Neural cell (in vitro differentiated cells): ENCODE results near the gene VIT. TPM values are rescaled to one million over a fixed set of nuclear protein-coding genes. Genes with fewer than 3 reads are reported as not detected.

Source experiments
- H2AFZ ChIP-seq: fragments of 200-600, 300-800 bp; sonication (generic), shearing (Covaris generic); 2 replicates; pipeline ENCODE4 v1.6.0; 2014; ENCODE audit warnings: low read depth, mild to moderate bottlenecking, antibody characterized with exemption, low read length, moderate library complexity
- H3F3A ChIP-seq: fragments of 200-600 bp; shearing (Covaris generic); 2 replicates; pipeline ENCODE4 v1.6.1; 2016; ENCODE audit warnings: mild to moderate bottlenecking, moderate library complexity, mixed read lengths, antibody characterized with exemption, low read length; ENCODE audit not compliant: insufficient read depth, poor library complexity, severe bottlenecking
- H3K27ac ChIP-seq: fragments of 200-600, 300-800 bp; sonication (generic), shearing (Covaris generic); 2 replicates; pipeline ENCODE4 v1.5.1; 2014; ENCODE audit warnings: mild to moderate bottlenecking, low read length, moderate library complexity
- H3K27me3 ChIP-seq: fragments of 300-800, 200-600 bp; sonication (generic), shearing (Covaris generic); 2 replicates; pipeline ENCODE4 v1.6.0; 2014; ENCODE audit warnings: mild to moderate bottlenecking, low read depth, low read length, moderate library complexity; ENCODE audit not compliant: insufficient read depth
- H3K36me3 ChIP-seq: fragments of 300-800, 200-600 bp; sonication (generic), shearing (Covaris generic); 2 replicates; pipeline ENCODE4 v1.5.1; 2014; ENCODE audit warnings: mild to moderate bottlenecking, antibody characterized with exemption, low read length, moderate library complexity; ENCODE audit not compliant: insufficient read depth
- H3K4me2 ChIP-seq: fragments of 300-800, 200-600 bp; sonication (generic), shearing (Covaris generic); 2 replicates; pipeline ENCODE4 v1.6.0; 2014; ENCODE audit warnings: mild to moderate bottlenecking, low read length
- H3K4me3 ChIP-seq: fragments of 300-800, 200-600 bp; sonication (generic), shearing (Covaris generic); 2 replicates; pipeline ENCODE4 v1.5.1; 2014; ENCODE audit warnings: mild to moderate bottlenecking, low read length, moderate library complexity
- H3K79me2 ChIP-seq: fragments of 200-600 bp; shearing (Covaris generic); replicated peaks from 2 replicates; pipeline ENCODE4 v1.6.0; 2014; ENCODE audit warnings: mild to moderate bottlenecking, low read length, moderate library complexity; ENCODE audit not compliant: insufficient read depth
- H3K9ac ChIP-seq: fragments of 300-800, 200-600 bp; sonication (generic), shearing (Covaris generic); 2 replicates; pipeline ENCODE4 v1.6.1; 2016; ENCODE audit warnings: mild to moderate bottlenecking, low read length, mixed read lengths
- H3K9me2 ChIP-seq: fragments of 200-600 bp; shearing (Covaris generic); 2 replicates; pipeline ENCODE4 v1.6.1; 2016; ENCODE audit warnings: mild to moderate bottlenecking, low read length, mixed read lengths; ENCODE audit not compliant: insufficient read depth
- H3K9me3 ChIP-seq: fragments of 200-600, 300-800 bp; sonication (generic), shearing (Covaris generic); 2 replicates; pipeline ENCODE4 v1.6.1; 2016; ENCODE audit warnings: mild to moderate bottlenecking, mixed run types, low read length, moderate library complexity, mixed read lengths
- H4K20me1 ChIP-seq: fragments of 200-600 bp; shearing (Covaris generic); 2 replicates; pipeline ENCODE4 v1.6.1; 2016; ENCODE audit warnings: mild to moderate bottlenecking, mixed run types; ENCODE audit not compliant: insufficient read depth
- EP300 ChIP-seq: fragments of 450-650 bp; conservative IDR thresholded peaks from 2 replicates; pipeline ENCODE4 v1.6.1; 2014; ENCODE audit warnings: antibody characterized with exemption, mild to moderate bottlenecking, moderate library complexity; ENCODE audit not compliant: poor library complexity, severe bottlenecking
- EZH2 ChIP-seq: fragments of 200-600, 300-800 bp; shearing (Covaris generic), sonication (generic); IDR thresholded peaks from 2 replicates; pipeline ENCODE4 v1.6.1; 2014; ENCODE audit warnings: antibody characterized with exemption, low read length, borderline replicate concordance, mild to moderate bottlenecking; ENCODE audit not compliant: insufficient read depth, poor library complexity, severe bottlenecking
- MXI1 ChIP-seq: fragments of 450-650 bp; conservative IDR thresholded peaks from 2 replicates; pipeline ENCODE4 v1.6.1; 2014; ENCODE audit warnings: antibody characterized with exemption, mild to moderate bottlenecking; ENCODE audit not compliant: poor library complexity, severe bottlenecking
- POLR2AphosphoS5 ChIP-seq: IDR thresholded peaks from 2 replicates; pipeline ENCODE4 v1.6.1; 2012
- RAD21 ChIP-seq: fragments of 450-650 bp; conservative IDR thresholded peaks from 2 replicates; pipeline ENCODE4 v1.6.1; 2014; ENCODE audit warnings: antibody characterized with exemption, mild to moderate bottlenecking, moderate library complexity
- SMC3 ChIP-seq: fragments of 450-650 bp; conservative IDR thresholded peaks from 2 replicates; pipeline ENCODE4 v1.6.1; 2014; ENCODE audit warnings: antibody characterized with exemption, mild to moderate bottlenecking, moderate library complexity; ENCODE audit not compliant: poor library complexity
- TAF1 ChIP-seq: IDR thresholded peaks from 2 replicates; pipeline ENCODE4 v1.6.1; 2012; ENCODE audit warnings: low read depth
- polyA plus RNA-seq: library from polyadenylated mRNA; depleted of rRNA; stranded (reverse); fragments of >200 nt; gene quantifications from 2 replicates; pipeline ENCODE4 v1.2.3, GENCODE V29; 2014
- TF ChIP-seq, protein P1 (sequence below): IDR thresholded peaks from 2 replicates; pipeline ENCODE4 v1.6.1; 2012; ENCODE audit warnings: borderline replicate concordance
- TF ChIP-seq, protein P2 (sequence below): fragments of 450-650 bp; IDR thresholded peaks from 2 replicates; pipeline ENCODE4 v1.5.1; 2014; ENCODE audit warnings: antibody characterized with exemption, mild to moderate bottlenecking, moderate library complexity; ENCODE audit not compliant: poor library complexity, severe bottlenecking

VIT gene
- polyA plus RNA-seq, 1 donor from 2014 or later: not detected

- Histone ChIP-seq H3K36me3 (no peaks in the 10 kb centered on the region), H4K20me1 (no peaks in the 10 kb centered on the region)
Measured at GRCh38 chr2:36717603-36718266, 21.2 kb downstream of the VIT start.

DNA sequence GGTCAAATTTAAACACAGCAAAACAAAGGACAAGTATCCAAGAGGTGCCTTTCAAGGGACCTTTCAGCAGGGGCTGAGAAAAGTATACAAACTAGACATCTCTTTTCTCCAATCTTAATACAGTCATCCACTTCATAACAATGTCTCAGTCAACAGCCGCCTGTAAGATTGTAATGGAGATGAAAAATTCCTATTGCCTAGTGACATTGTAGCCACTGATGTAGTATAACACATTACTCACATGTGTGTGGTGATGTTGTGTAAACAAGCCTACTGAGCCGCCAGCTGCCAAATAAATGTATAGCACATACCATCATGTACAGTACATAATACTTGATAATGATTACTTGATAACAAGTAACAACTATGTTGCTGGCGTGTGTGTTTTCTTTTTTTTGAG, 31.0 kb downstream of the VIT start:
- Histone ChIP-seq H3K36me3 (no peaks in the 10 kb centered on the region), H3F3A (no peaks in the 10 kb centered on the region), H3K27ac (no peak overlapping the region), H3K9me2 (no peaks in the 10 kb centered on the region), H3K27me3 (no peaks in the 10 kb centered on the region), H3K9me3 (no peaks in the 10 kb centered on the region), H3K9ac (no peak overlapping the region), H2AFZ (no peak overlapping the region), H3K4me3 (no peak overlapping the region), H3K4me2 (no peak overlapping the region), H4K20me1 (no peaks in the 10 kb centered on the region), H3K79me2 (no peaks in the 10 kb centered on the region)
- TF ChIP-seq, protein P1, sequence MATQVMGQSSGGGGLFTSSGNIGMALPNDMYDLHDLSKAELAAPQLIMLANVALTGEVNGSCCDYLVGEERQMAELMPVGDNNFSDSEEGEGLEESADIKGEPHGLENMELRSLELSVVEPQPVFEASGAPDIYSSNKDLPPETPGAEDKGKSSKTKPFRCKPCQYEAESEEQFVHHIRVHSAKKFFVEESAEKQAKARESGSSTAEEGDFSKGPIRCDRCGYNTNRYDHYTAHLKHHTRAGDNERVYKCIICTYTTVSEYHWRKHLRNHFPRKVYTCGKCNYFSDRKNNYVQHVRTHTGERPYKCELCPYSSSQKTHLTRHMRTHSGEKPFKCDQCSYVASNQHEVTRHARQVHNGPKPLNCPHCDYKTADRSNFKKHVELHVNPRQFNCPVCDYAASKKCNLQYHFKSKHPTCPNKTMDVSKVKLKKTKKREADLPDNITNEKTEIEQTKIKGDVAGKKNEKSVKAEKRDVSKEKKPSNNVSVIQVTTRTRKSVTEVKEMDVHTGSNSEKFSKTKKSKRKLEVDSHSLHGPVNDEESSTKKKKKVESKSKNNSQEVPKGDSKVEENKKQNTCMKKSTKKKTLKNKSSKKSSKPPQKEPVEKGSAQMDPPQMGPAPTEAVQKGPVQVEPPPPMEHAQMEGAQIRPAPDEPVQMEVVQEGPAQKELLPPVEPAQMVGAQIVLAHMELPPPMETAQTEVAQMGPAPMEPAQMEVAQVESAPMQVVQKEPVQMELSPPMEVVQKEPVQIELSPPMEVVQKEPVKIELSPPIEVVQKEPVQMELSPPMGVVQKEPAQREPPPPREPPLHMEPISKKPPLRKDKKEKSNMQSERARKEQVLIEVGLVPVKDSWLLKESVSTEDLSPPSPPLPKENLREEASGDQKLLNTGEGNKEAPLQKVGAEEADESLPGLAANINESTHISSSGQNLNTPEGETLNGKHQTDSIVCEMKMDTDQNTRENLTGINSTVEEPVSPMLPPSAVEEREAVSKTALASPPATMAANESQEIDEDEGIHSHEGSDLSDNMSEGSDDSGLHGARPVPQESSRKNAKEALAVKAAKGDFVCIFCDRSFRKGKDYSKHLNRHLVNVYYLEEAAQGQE: no peak
- no peak for TF ChIP-seq EP300
- TF ChIP-seq SMC3: no peak

More at GRCh38 chr2:36717603-36718266, 21.2 kb downstream of the VIT start:
- no peaks in the 10 kb centered on the region for H3K9me2 ChIP-seq
- no peak overlapping the region for H2AFZ ChIP-seq
- H3K9me3 ChIP-seq: no peaks in the 10 kb centered on the region
- H3K27ac ChIP-seq: no peak overlapping the region
- no peak overlapping the region for H3K4me3 ChIP-seq
- no peaks in the 10 kb centered on the region for H3K79me2 ChIP-seq
- no peak overlapping the region for H3K4me2 ChIP-seq
- TF ChIP-seq RAD21 (no peak), EP300 (no peak), MXI1 (no peak), SMC3 (no peak), EZH2 (no peak), POLR2AphosphoS5 (no peak), TAF1 (no peak)
- TF ChIP-seq, protein P2, sequence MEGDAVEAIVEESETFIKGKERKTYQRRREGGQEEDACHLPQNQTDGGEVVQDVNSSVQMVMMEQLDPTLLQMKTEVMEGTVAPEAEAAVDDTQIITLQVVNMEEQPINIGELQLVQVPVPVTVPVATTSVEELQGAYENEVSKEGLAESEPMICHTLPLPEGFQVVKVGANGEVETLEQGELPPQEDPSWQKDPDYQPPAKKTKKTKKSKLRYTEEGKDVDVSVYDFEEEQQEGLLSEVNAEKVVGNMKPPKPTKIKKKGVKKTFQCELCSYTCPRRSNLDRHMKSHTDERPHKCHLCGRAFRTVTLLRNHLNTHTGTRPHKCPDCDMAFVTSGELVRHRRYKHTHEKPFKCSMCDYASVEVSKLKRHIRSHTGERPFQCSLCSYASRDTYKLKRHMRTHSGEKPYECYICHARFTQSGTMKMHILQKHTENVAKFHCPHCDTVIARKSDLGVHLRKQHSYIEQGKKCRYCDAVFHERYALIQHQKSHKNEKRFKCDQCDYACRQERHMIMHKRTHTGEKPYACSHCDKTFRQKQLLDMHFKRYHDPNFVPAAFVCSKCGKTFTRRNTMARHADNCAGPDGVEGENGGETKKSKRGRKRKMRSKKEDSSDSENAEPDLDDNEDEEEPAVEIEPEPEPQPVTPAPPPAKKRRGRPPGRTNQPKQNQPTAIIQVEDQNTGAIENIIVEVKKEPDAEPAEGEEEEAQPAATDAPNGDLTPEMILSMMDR: no peak
- TF ChIP-seq, protein P1: no peak
- H3K27me3 ChIP-seq: no peaks in the 10 kb centered on the region
- H3K9ac ChIP-seq: no peak overlapping the region
- H3F3A ChIP-seq: no peaks in the 10 kb centered on the region
